Ammon's horn (tissue), 1 donor: ENCODE results near the gene SNX22.
A peak's percentile ranks its signal among the peaks of the same experiment; 100 is the strongest.

ENCODE experiments used
- DNase-seq: peaks from one replicate; pipeline ENCODE4 v3.0.0-alpha.2; 2016; ENCODE audit warnings: low spot score

The SNX22 gene

GRCh38 chr15:64156652-64157331 is 5.3 kb downstream of the SNX22 start:
- DNase-seq: no peak

GRCh38 chr15:64157599-64158125 is 6.1 kb downstream of the SNX22 start:
- no peak for DNase-seq

GRCh38 chr15:64158363-64159134 is 7.0 kb downstream of the SNX22 start:
- DNase-seq: no peak

- no peak for DNase-seq
Observed at GRCh38 chr15:64161688-64162477, 10.4 kb downstream of the SNX22 start.

- no peak for DNase-seq
Observed at GRCh38 chr15:64162478-64162868, 10.9 kb downstream of the SNX22 start.

GRCh38 chr15:64162869-64163658 is 11.5 kb downstream of the SNX22 start, which contains the start of gene PPIB:
Gene PPIB, minus strand, starts transcription at chr15:64163022. Its CDS starts 36 bp downstream, at chr15:64162986.
- DNase-seq: peak; percentile 99

GRCh38 chr15:64163659-64164362 is 12.3 kb downstream of the SNX22 start:
- no peak for DNase-seq

- DNase-seq: no peak
Observed at GRCh38 chr15:64164436-64164835, 12.9 kb downstream of the SNX22 start.

GRCh38 chr15:64166102-64166890 is 14.8 kb downstream of the SNX22 start:
- no peak for DNase-seq

- peak; percentile 51 for DNase-seq
Observed at GRCh38 chr15:64180235-64180824, 28.8 kb downstream of the SNX22 start.

- DNase-seq: no peak
Observed at GRCh38 chr15:64182859-64183370, 31.4 kb downstream of the SNX22 start.

GRCh38 chr15:64185146-64185911 is 33.8 kb downstream of the SNX22 start:
- no peak for DNase-seq

- DNase-seq: no peak
Observed at GRCh38 chr15:64187396-64188191, 36.1 kb downstream of the SNX22 start.

- DNase-seq: no peak
Observed at GRCh38 chr15:64191971-64192830, 40.7 kb downstream of the SNX22 start.

GRCh38 chr15:64193971-64194370 is 42.4 kb downstream of the SNX22 start:
- DNase-seq: no peak

- no peak for DNase-seq
Observed at GRCh38 chr15:64197425-64197824, 45.9 kb downstream of the SNX22 start.

- DNase-seq: no peak
Observed at GRCh38 chr15:64205202-64205601, 53.7 kb downstream of the SNX22 start.
